SW480 (cell line): ENCODE measurements around the gene ANKS4B.
"Not testable (repeated sequence)": the region's sequence is repeated elsewhere in the genome, so short reads cannot be mapped to it uniquely, and the experiment has no call there.

Source experiments
- DNase-seq: peaks from one replicate; pipeline ENCODE4 v3.0.0-alpha.2; 2016; ENCODE audit warnings: low spot score

ANKS4B gene

GRCh38 chr16:21262779-21263639, 29.5 kb downstream of the ANKS4B start:
- DNase-seq = no peak

DNA sequence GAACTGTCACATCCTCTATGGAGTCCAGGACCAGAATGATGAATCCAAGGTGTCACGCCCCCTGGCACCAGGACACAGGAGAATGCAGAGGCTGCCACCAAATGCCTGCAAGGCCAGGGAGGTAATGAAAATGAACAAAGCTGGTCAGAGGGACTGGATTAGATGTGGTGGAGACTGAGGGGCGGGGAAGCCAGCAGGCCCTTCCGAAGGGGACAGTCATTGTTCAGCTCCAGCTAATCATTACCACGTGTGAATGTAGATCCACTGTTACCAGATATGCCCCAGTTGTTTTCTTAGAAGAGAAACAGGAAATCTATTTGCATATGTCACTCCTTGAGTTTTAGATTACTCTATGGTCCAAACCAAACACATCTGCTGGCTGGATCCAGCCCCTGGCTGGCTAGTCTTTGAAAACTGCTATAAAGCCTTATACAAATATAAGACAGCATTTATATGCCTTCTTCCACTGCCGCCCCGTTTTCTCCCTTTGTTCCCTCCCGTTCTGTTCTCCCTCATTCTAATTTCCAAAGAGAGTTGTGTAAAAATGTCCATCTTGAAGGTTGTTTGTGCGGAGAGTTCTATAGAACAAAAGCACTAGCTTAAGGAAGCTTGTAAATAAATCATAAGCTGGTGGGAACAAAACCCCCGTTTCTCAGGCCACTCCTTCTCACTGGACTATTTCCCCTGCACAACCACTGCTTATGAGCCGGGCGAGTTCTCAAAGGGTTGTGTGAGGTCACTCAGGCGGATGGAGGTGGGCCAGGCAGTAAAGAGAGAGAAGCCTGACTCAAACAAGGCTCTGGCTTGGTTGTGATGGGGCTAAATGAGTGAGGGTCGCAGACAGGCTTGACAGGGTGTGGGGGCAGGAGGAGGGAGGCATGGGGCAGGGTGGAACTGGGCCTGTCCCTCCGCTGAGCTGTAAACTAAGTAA, 30.4 kb downstream of the ANKS4B start:
- peak; percentile 21 for DNase-seq

DNA sequence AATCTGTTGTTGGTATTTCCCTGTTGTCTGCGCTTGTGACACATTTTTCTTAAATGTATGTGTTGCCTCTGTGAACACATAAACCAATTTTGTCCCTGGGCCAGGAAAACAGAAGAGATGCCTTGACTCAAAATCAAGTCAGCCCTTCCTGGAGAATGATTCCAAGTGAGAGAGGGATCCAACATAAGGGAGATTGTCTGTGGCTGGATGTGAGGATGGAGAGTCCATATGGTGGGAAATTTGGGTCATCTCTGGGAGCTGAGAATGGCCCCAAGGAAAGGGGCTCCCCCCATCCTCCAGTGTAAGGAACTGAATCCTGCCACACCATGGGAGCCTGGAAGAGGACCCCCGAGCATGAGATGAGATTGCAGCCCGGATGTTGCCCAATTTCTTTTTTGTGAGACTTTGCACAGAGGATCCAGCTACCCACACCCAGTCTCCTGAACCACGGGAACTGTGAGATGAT, 31.1 kb downstream of the ANKS4B start:
- DNase-seq = no peak

DNA sequence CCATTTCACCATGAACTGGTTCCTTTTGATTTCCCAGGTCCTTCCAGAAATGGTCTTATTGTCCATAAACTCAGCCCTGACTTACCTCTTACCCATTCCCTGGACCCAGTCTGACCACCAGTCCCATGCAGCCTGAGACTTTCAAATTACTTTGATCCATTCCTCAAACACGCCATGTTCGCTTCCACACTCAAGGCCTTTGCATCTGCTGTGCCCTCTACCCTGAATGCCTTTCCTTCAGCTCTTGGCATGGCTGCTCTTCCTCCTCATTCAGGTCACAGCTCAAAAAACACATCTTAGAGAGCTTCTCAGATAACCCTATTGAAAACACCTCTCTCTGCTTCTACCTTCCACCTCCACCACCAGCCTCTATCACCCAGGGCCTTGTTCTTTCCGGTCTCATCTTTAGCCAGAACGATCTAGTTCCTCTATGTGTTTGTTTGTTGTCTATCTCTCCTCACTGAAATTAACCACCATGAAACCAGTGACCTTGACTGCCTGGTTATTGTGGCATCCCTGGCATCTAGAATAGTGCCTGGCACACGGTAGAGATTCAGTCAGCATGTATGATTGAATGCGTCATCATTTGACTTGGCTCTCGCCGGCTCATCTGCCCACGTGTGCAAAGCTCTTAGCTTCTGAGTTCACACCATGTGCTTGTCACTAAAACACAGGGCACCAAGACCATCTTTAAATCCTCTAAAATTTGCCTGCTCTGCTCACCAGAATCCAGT, 31.8 kb downstream of the ANKS4B start:
- DNase-seq = no peak

DNA sequence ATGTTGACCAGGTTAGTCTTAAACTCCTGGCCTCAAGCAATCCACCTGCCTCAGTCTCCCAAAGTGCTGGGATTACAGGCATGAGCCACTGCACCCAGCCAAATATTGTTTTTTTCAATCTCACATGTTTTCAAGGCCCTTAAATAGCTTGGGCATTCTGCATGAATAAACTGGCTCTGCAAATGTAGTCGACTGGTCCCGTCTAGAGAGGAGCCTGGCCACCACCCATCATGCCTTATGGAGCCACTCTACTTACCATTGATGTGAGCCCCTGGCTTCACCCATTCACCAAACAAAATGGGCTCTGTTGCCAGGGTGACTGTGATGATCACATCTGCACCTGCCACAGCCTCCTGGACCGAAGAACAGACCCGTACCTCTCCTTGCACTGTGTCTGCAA, 33.8 kb downstream of the ANKS4B start:
- DNase-seq = no peak

GRCh38 chr16:21268236-21268635, 34.7 kb downstream of the ANKS4B start:
- no peak for DNase-seq

DNA sequence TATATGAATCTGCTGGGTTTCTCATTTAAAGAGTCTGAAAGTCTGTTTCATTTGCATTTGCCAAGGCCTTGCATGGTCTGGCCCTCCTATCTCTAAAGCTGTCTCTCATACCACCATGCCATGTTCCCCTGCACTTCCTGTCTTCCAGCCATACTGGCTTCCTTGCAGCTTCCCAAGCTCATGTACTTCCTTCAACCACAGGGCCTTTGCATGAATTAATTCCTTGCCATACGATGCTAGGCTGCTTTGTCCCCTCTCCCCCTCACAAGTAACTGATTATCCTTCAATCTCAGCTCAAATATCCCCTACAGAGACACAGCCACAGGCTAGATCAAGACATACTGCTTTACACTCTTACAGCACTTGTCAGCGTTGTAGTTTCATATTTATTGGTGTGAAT, 38.8 kb downstream of the ANKS4B start:
- no peak for DNase-seq

- DNase-seq = not testable (repeated sequence)
Observed at GRCh38 chr16:21272763-21273162, 39.3 kb downstream of the ANKS4B start.

DNA sequence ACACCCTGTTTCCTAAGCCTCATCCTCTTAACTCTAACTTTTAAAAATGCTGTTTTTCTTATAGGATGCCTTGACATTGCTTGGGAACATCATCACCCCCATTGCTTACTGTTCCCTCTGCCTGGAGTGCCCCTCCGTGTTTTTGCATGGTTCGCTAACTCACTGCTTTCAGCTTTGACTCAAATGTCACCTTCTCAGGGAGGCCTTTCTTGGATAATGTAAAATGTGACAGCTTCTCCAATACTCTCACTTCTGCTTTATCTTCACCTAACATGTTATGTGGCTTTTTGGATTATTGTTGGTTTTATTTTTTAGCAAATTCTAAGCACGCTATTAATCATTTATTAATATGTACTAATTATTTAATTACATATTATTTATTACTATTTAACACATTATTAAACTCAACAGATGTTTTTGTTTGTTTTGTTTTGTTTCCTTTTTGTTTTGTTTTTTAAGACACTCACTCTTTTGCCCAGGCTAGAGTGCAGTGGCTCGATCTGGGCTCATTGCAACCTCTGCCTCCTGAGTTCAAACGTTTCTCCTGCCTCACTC, 40.8 kb downstream of the ANKS4B start:
- DNase-seq = no peak

DNA sequence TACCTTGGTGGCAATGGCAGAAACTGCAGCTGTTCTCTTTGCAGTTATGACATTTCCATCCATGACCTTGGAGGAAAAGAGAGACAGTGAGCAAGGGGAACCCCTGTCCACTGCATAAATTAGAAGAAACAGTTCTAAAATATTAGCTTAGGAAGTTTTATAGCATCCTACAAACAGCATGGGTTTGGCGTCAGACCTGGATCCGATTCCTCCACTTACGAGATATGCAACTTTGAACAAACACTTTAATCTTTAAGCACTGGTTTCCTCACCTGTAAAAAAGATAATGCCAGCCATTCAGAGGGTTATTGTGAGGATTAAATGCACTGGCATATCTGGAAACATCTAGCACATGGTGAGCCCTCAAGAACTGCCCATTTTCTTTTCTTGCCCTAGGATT, 42.0 kb downstream of the ANKS4B start:
- no peak for DNase-seq

DNA sequence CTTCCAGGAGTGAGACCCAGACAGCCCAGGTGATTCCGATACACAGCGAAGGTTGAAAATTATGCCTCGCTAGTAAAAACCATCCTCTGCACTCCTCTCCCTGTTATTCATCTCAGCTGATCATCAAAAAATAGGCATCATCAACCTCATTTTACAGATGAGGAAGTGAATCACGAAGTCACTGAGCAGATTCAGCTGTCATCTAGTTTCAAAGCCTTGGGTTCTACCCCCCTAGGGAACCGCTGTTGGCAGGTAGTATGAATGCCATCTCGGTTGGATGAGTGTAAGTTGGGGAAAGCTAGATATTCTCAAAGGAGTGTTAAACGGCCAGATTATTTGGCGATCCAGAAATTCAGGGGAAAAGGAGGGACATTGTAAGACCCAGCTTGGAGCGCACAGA, 42.6 kb downstream of the ANKS4B start:
- no peak for DNase-seq

DNA sequence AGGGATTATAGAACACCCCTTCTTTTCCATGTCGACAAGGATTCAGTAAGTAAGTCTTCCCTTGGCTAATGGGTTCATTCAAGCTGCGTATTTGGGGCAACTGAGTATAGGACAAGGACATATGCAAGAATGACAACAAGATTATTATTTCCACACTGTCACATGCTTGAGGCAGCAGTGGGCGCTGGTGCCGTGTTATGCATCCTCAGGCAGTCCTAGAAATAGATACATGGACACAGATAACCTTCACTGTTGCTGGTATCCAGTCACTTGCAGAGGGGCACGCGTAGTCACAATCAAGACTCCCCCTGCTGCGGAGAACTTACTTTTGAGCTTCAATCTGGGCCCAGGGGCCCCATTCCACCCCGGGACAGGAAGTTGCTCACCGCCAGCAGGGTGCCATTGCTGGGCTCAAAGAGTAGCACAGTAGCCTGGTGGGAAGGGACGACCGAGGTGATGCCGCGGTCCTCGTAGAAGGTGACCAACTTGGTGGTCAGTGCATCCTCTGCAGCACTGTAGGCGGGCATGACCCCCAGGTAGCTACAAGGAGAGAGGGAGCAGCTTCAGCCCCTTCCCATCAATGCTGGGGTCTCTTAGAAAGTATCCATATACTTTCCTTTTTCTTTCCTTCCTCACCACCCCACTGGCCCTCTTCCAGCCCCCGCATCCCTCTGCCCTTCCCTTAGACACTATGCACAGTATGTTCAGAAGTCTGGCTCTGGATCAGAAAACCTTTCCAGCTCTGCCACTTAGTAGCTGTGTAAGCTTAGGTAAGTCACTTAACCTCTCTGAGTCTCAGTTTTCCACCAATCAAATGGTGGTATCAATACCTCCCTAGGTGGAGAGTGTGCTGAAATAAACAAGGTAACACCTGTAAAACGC, 43.8 kb downstream of the ANKS4B start:
- no peak for DNase-seq

DNA sequence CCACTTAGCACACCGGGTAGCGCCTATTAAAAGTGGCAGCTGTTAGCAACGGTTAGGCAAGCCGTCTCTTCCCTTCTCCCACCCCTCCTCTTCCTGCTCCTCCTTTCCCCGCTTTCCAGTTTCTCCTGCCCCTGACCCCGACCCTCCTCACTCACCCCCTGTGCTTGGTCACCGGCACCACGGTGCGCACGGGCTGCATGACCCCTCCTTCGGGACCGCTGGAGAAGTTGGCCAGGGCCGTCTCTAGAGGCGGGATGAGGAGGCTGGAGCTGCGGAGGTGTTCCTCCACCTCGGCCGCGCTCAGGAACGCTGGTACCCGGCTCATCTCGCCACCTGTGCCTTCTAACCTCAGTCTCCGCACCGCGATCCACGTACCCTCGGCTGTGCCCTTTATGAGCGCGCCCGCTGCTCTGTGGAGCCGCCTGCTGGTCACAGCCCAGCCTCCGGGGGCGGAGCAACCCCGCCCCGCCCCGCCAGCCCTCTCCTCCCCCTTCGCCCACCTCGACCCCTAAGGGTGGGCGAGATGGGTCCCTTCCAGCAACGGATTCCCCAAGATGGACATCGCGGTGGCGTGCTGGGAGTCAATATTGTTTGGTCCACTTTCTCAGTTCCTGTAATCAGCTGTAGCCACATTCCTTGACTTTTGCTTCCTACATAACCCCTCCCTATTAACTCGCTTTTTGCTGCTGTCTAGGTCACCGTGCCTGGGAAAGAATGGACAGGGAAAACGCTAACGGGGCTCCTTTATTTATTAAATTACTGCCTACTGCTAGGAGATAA, 44.6 kb downstream of the ANKS4B start, which contains the start of gene CRYM:
Gene CRYM, minus strand, starts transcription at position 364 of the 780 bp plus-strand sequence. Its CDS starts 39 bp downstream, at position 325.
- DNase-seq = peak; percentile 63

DNA sequence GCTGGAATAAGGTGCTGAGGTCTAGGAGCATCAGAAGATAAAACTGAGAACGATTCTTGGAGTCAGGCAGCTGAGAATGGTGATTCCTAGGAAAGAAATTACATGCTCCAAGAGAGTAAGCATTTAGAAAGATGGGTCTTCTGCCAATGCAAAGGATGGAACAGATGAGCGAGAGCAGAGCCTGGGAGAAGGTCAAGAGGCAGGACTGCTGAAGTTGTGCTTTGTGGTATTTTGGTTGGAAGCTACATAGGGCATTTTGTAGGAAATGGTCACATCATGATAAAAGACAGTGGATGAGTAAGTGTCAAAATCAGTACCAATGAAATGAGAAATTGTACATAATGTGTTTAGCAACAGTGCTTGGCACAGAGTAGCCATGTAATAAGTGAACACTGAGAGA, 46.0 kb downstream of the ANKS4B start:
- no peak for DNase-seq

- no peak for DNase-seq
Observed at GRCh38 chr16:21281698-21282389, 48.3 kb downstream of the ANKS4B start.

- peak; percentile 22 for DNase-seq
Observed at GRCh38 chr16:21283521-21284289, 50.2 kb downstream of the ANKS4B start.

GRCh38 chr16:21284414-21284813, 50.9 kb downstream of the ANKS4B start:
- no peak for DNase-seq

GRCh38 chr16:21285314-21285713, 51.8 kb downstream of the ANKS4B start:
- DNase-seq = no peak
